Measurements from ENCODE around the gene ZNF281.
"Not testable (repeated sequence)": the region's sequence is repeated elsewhere in the genome, so short reads cannot be mapped to it uniquely, and the experiment has no call there.

The ZNF281 gene

GRCh38 chr1:200428482-200429205, 18.8 kb upstream of the ZNF281 start:
- DNase-seq = no peak

- no peak for DNase-seq
These were observed 17.9 kb upstream of the ZNF281 start for GRCh38 chr1:200427744-200428143.

GRCh38 chr1:200426196-200426595, 16.4 kb upstream of the ZNF281 start:
- no peak for DNase-seq

GRCh38 chr1:200423235-200423634, 13.4 kb upstream of the ZNF281 start:
- DNase-seq = no peak

GRCh38 chr1:200422211-200422610, 12.4 kb upstream of the ZNF281 start:
- no peak for DNase-seq

- DNase-seq = no peak
These were observed 6.2 kb upstream of the ZNF281 start for GRCh38 chr1:200415789-200416593.

GRCh38 chr1:200415227-200415626, 5.4 kb upstream of the ZNF281 start:
- no peak for DNase-seq

- DNase-seq = no peak
These were observed 4.8 kb upstream of the ZNF281 start for GRCh38 chr1:200414657-200415056.

GRCh38 chr1:200413766-200414165, 3.9 kb upstream of the ZNF281 start:
- not testable (repeated sequence) for DNase-seq

GRCh38 chr1:200411406-200412257, 1.8 kb upstream of the ZNF281 start:
- no peak for DNase-seq

GRCh38 chr1:200410566-200410878, 686 bp upstream of the ZNF281 start:
- DNase-seq = peak in 1 of 2 experiments; percentile 12

- no peak for DNase-seq
These were observed 554 bp downstream of the ZNF281 start for GRCh38 chr1:200409203-200409760.

GRCh38 chr1:200406161-200406797, 3.6 kb downstream of the ZNF281 start:
- no peak for DNase-seq

GRCh38 chr1:200405264-200405663, 4.6 kb downstream of the ZNF281 start:
- no peak for DNase-seq

- no peak for DNase-seq
These were observed 8.1 kb downstream of the ZNF281 start for GRCh38 chr1:200401708-200402107.

GRCh38 chr1:200401263-200401662, 8.6 kb downstream of the ZNF281 start:
- no peak for DNase-seq

- DNase-seq = no peak
These were observed 9.3 kb downstream of the ZNF281 start for GRCh38 chr1:200400556-200400955.

- no peak for DNase-seq
These were observed 10.0 kb downstream of the ZNF281 start for GRCh38 chr1:200399860-200400259.

- no peak for DNase-seq
These were observed 11.5 kb downstream of the ZNF281 start for GRCh38 chr1:200398373-200398772.

- DNase-seq = no peak
These were observed 17.1 kb downstream of the ZNF281 start for GRCh38 chr1:200392625-200393185.

- DNase-seq = no peak
These were observed 18.1 kb downstream of the ZNF281 start for GRCh38 chr1:200391747-200392146.

- DNase-seq = no peak
These were observed 21.0 kb downstream of the ZNF281 start for GRCh38 chr1:200388791-200389190.

Data from SHP77 (cell line).